IMR-90 (cell line): ENCODE results near the gene TBCE. TPM values are rescaled to one million over a fixed set of nuclear protein-coding genes. Genes with fewer than 3 reads are reported as not detected.

Experiments
- ATAC-seq: fragments of 200-7000 bp; cut with Tn5 transposase; 2 replicates; pipeline ENCODE4 v1.9.1; 2020; ENCODE audit warnings: low read depth, mild to moderate bottlenecking, moderate library complexity
- BruUV-seq: library from RNA; stranded (reverse); fragments of 400-500 nt; replicated peaks from 2 replicates; lab custom pipeline; 2021; lab: Mats Ljungman, UMichigan
- CTCF ChIA-PET: fragments of 300-600 bp; formaldehyde crosslinking; extraction: SDS; loops from one replicate; lab custom pipeline; 2021; ENCODE audit warnings: antibody characterized with exemption; lab: Yijun Ruan, JAX
- POLR2A ChIA-PET: fragments of 300-600 bp; sonication (Branson Sonifier 250); formaldehyde crosslinking; loops from one replicate; lab custom pipeline; 2022; ENCODE audit warnings: antibody characterized with exemption; ENCODE audit not compliant: unreplicated experiment; lab: Charles Lee
- DNase-seq: peaks from one replicate; pipeline ENCODE4 v3.0.0; 2013
- H2AFZ ChIP-seq: replicated peaks from 2 replicates; pipeline ENCODE3; 2013; ENCODE audit warnings: low read length, mild to moderate bottlenecking; ENCODE audit not compliant: poor library complexity
- H2AK5ac ChIP-seq: 2 replicates; pipeline ENCODE4 v1.6.1; 2013; ENCODE audit warnings: low read depth, low read length, inconsistent platforms
- H2AK9ac ChIP-seq: replicated peaks from 2 replicates; pipeline ENCODE3; 2013; ENCODE audit warnings: mild to moderate bottlenecking, low read depth, low read length, moderate library complexity; ENCODE audit not compliant: poor library complexity
- H2BK120ac ChIP-seq: 2 replicates; pipeline ENCODE4 v1.6.1; 2013; ENCODE audit warnings: low read depth, low read length, inconsistent platforms
- H2BK15ac ChIP-seq: 3 replicates; pipeline ENCODE4 v1.6.1; 2013; ENCODE audit warnings: low read depth, low read length, inconsistent platforms
- H2BK20ac ChIP-seq: 2 replicates; pipeline ENCODE4 v1.6.1; 2013; ENCODE audit warnings: low read depth, mild to moderate bottlenecking, inconsistent platforms, low read length, moderate library complexity
- H2BK5ac ChIP-seq: 2 replicates; pipeline ENCODE4 v1.6.1; 2013; ENCODE audit warnings: mild to moderate bottlenecking, low read depth, low read length, inconsistent platforms; ENCODE audit not compliant: poor library complexity, severe bottlenecking
- H3K14ac ChIP-seq: replicated peaks from 2 replicates; pipeline ENCODE4 v1.6.1; 2013; ENCODE audit warnings: low read depth, low read length, inconsistent platforms
- H3K18ac ChIP-seq: 2 replicates; pipeline ENCODE4 v1.6.1; 2013; ENCODE audit warnings: low read depth, low read length, control low read depth
- H3K23ac ChIP-seq: 2 replicates; pipeline ENCODE4 v1.6.1; 2013; ENCODE audit warnings: low read depth, low read length, inconsistent platforms
- H3K27ac ChIP-seq: 2 replicates; pipeline ENCODE4 v1.5.1; 2013; ENCODE audit warnings: mild to moderate bottlenecking, control low read depth, low read length; ENCODE audit not compliant: insufficient read depth
- H3K27me3 ChIP-seq: 2 replicates; pipeline ENCODE4 v1.6.1; 2013; ENCODE audit warnings: low read length; ENCODE audit not compliant: control insufficient read depth, insufficient read depth
- H3K36me3 ChIP-seq: 2 replicates; pipeline ENCODE4 v1.6.1; 2013; ENCODE audit warnings: low read length, mixed read lengths; ENCODE audit not compliant: control insufficient read depth, insufficient read depth
- H3K4ac ChIP-seq: 2 replicates; pipeline ENCODE4 v1.6.1; 2013; ENCODE audit warnings: low read depth, low read length, inconsistent platforms
- H3K4me1 ChIP-seq: 2 replicates; pipeline ENCODE4 v1.6.1; 2013; ENCODE audit warnings: low read length, mixed read lengths; ENCODE audit not compliant: control insufficient read depth, insufficient read depth
- H3K4me2 ChIP-seq: 2 replicates; pipeline ENCODE4 v1.6.1; 2013; ENCODE audit warnings: low read depth, mild to moderate bottlenecking, control low read depth, low read length, moderate library complexity
- H3K4me3 ChIP-seq: 2 replicates; pipeline ENCODE4 v1.5.1; 2013; ENCODE audit warnings: low read depth, mild to moderate bottlenecking, control low read depth, low read length, moderate library complexity; ENCODE audit not compliant: insufficient read depth
- H3K56ac ChIP-seq: 2 replicates; pipeline ENCODE4 v1.6.1; 2013; ENCODE audit warnings: low read length, inconsistent platforms; ENCODE audit not compliant: insufficient read depth; ENCODE audit errors: extremely low read depth
- H3K79me1 ChIP-seq, 2 experiments: 2 replicates each; pipeline ENCODE4 v1.6.1; 2013; ENCODE audit warnings: low read length in 2 of 2, inconsistent platforms in 1 of 2, low read depth in 1 of 2
- H3K9ac ChIP-seq: 2 replicates; pipeline ENCODE4 v1.6.1; 2013; ENCODE audit warnings: low read depth, low read length, control low read depth
- H3K9me1 ChIP-seq: 2 replicates; pipeline ENCODE4 v1.6.1; 2013; ENCODE audit warnings: low read length, inconsistent platforms; ENCODE audit not compliant: insufficient read depth
- H3K9me3 ChIP-seq: 2 replicates; pipeline ENCODE4 v1.6.1; 2013; ENCODE audit warnings: low read length; ENCODE audit not compliant: control insufficient read depth, insufficient read depth
- H4K20me1 ChIP-seq: 2 replicates; pipeline ENCODE4 v1.6.1; 2013; ENCODE audit warnings: low read length, inconsistent platforms; ENCODE audit not compliant: insufficient read depth
- H4K5ac ChIP-seq: 2 replicates; pipeline ENCODE4 v1.6.1; 2013; ENCODE audit warnings: mild to moderate bottlenecking, low read depth, low read length, control low read depth
- H4K8ac ChIP-seq, 2 experiments: 2 replicates each; pipeline ENCODE4 v1.6.1; 2013; ENCODE audit warnings: low read depth in 2 of 2, low read length in 2 of 2, control low read depth in 1 of 2, inconsistent platforms in 1 of 2
- H4K91ac ChIP-seq: 2 replicates; pipeline ENCODE4 v1.6.1; 2013; ENCODE audit warnings: low read depth, low read length, inconsistent platforms; ENCODE audit not compliant: insufficient read depth
- BHLHE40 ChIP-seq: fragments of 150-350 bp; IDR thresholded peaks from 2 replicates; pipeline ENCODE4 v1.6.1; 2016; ENCODE audit warnings: mild to moderate bottlenecking, low read depth, low read length
- CEBPB ChIP-seq: IDR thresholded peaks from 2 replicates; pipeline ENCODE4 v1.6.1; 2012; ENCODE audit warnings: low read depth, low read length, improper control_type of control experiment
- CTCF ChIP-seq: conservative IDR thresholded peaks from 2 replicates; pipeline ENCODE4 v1.5.1; 2012; ENCODE audit warnings: mild to moderate bottlenecking, low read depth, low read length, improper control_type of control experiment
- MAFK ChIP-seq: IDR thresholded peaks from 2 replicates; pipeline ENCODE4 v1.6.1; 2012; ENCODE audit warnings: low read depth, low read length, improper control_type of control experiment
- MXI1 ChIP-seq: IDR thresholded peaks from 2 replicates; pipeline ENCODE4 v1.6.1; 2012; ENCODE audit warnings: low read depth, mild to moderate bottlenecking, low read length, moderate library complexity, borderline replicate concordance
- RAD21 ChIP-seq: IDR thresholded peaks from 2 replicates; pipeline ENCODE4 v1.6.1; 2012; ENCODE audit warnings: low read length, improper control_type of control experiment
- RCOR1 ChIP-seq: IDR thresholded peaks from 2 replicates; pipeline ENCODE4 v1.6.1; 2012; ENCODE audit warnings: mild to moderate bottlenecking, low read length, improper control_type of control experiment; ENCODE audit not compliant: insufficient replicate concordance
- SMC3 ChIP-seq: fragments of 150-350 bp; IDR thresholded peaks from 2 replicates; pipeline ENCODE4 v1.6.1; 2016; ENCODE audit warnings: low read depth, mild to moderate bottlenecking, antibody characterized with exemption, low read length, moderate library complexity
- WGBS, 2 experiments: methylation state at CpG; one replicate each; pipeline versions ENCODE4 v1.1.5 to v1.1.7; 2013; ENCODE audit warnings: missing lambda C conversion rate in 2 of 2; ENCODE audit not compliant: insufficient read length in 1 of 2; ENCODE audit errors: extremely low coverage in 2 of 2; 5-methylcytosine and 5-hydroxymethylcytosine counted together
- dilution Hi-C: fragments of 300-500 bp; cut with HindIII; formaldehyde crosslinking; loops from one replicate; pipeline ENCODE4 v1.14.3; 2018; ENCODE audit warnings: low sequenced_read_pairs; ENCODE audit not compliant: unreplicated experiment
- in situ Hi-C: fragments of 300-500 bp; cut with MboI; formaldehyde crosslinking; loops from 3 replicates; pipeline ENCODE4 v1.14.3; 2019; ENCODE audit warnings: low sequenced_read_pairs, inconsistent platforms, mixed read lengths
- intact Hi-C: fragments of 100-400 bp; cut with micrococcal nuclease; formaldehyde crosslinking; loops from 2 replicates; pipeline ENCODE4 v1.10.0; 2022
- polyA plus RNA-seq, 3 experiments: library from polyadenylated mRNA; depleted of rRNA; stranded (reverse); fragments of >200 nt; gene quantifications; 2 replicates each; pipeline ENCODE4 v1.2.3, GENCODE V29; 2012; ENCODE audit warnings: low replicate concordance in 1 of 3
- total RNA-seq: library from RNA; depleted of rRNA; stranded (reverse); fragments of >200 nt; gene quantifications from 2 replicates; pipeline ENCODE4 v1.2.3, GENCODE V29; 2012

The TBCE gene
- total and polyA plus RNA-seq, 2 of the 4 experiments (the other 2 are of a cell fraction), result 25.3 to 26.7 TPM

DNA sequence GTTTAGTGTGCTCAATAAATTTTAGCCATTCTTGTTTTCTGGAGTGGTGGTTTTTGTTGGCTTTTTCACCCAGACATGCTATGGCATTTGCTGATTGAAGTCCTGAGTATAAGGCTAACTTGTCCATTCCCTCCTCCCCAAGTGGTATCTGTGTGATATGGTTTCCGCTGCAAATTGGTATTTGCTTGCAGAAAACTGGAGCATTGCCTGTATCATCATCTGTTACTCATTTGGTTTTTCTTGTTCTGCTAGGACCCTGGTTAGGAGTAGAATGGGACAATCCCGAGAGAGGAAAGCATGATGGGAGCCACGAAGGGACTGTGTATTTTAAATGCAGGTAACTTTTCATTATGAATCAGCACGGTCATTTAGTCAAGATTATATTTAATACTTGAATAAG, 34.0 kb downstream of the TBCE start:
- CTCF ChIA-PET, result no interaction called here
- H3K4me1 ChIP-seq, result no peaks in the 10 kb centered on the region; the same call in 1 of the 2 replicates
- intact Hi-C loops (no loop called here), dilution Hi-C loops (no loop called here), in situ Hi-C loops (no loop called here)
- H3K18ac ChIP-seq, result no peak overlapping the region
- no peak overlapping the region for H3K27ac ChIP-seq
- H3K9me3 ChIP-seq, result no peaks in the 10 kb centered on the region
- no peak overlapping the region for H2AFZ ChIP-seq
- no peak overlapping the region for H2AK9ac ChIP-seq
- ATAC-seq (no peak), DNase-seq (no peak)
- H3K4me3 ChIP-seq, result no peak overlapping the region
- POLR2A ChIA-PET, result no interaction called here
- H2BK15ac ChIP-seq, result no peak overlapping the region
- no peak overlapping the region for H3K4ac ChIP-seq
- no peak overlapping the region for H2BK5ac ChIP-seq
- H4K8ac ChIP-seq, result no peak overlapping the region
- no peak overlapping the region for H4K5ac ChIP-seq
- no peaks in the 10 kb centered on the region for H3K36me3 ChIP-seq
- H4K91ac ChIP-seq, result no peak overlapping the region
- no CpG with 5 or more reads among the region's 4 CpGs for WGBS, 2 experiments
- no peaks in the 10 kb centered on the region for H3K27me3 ChIP-seq
- no peak overlapping the region for H3K23ac ChIP-seq
- H2BK20ac ChIP-seq, result no peak overlapping the region
- no peak overlapping the region for H3K14ac ChIP-seq
- peaks cover 5% of the 10 kb centered on the region for H3K9me1 ChIP-seq
- TF ChIP-seq MXI1 (no peak), RAD21 (no peak), CEBPB (no peak), MAFK (no peak), CTCF (no peak), RCOR1 (no peak), BHLHE40 (no peak), SMC3 (no peak)
- no TSS peak for BruUV-seq
- no peak overlapping the region for H2AK5ac ChIP-seq
- H4K20me1 ChIP-seq, result peaks cover 25% of the 10 kb centered on the region
- no peak overlapping the region for H3K9ac ChIP-seq
- H3K79me1 ChIP-seq, result peaks cover 13 to 63% of the 10 kb centered on the region in 2 experiments
- no peak overlapping the region for H3K56ac ChIP-seq
- no peak overlapping the region for H3K4me2 ChIP-seq
- H2BK120ac ChIP-seq, result no peak overlapping the region
